GM19455 (cell line): ENCODE data around the gene KRTAP1-3.
"Not testable (repeated sequence)": the region's sequence is repeated elsewhere in the genome, so short reads cannot be mapped to it uniquely, and the experiment has no call there.

Source experiments
- ATAC-seq: cut with Tn5 transposase; IDR thresholded peaks from one replicate; pipeline ENCODE4 v1.9.1; 2021; ENCODE audit not compliant: unreplicated experiment

Gene KRTAP1-3

DNA sequence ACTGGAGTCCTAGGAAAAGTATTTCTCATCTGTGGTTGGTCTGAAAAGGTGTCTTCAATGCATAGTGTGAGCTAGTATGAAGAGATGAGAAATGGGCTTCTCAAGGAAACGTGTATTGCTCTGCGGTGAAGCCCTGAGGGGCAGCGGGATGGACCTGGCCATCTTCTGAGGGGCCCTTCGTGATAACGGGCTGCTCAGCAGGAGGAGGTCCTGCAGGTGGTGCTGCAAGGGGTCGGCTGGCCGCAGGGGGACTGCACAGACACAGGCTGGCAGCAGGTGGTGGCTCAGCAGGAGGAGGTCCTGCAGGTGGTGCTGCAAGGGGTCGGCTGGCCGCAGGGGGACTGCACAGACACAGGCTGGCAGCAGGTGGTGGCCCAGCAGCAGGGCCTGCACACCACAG is 19.9 kb upstream of the KRTAP1-3 start:
- ATAC-seq: not testable (repeated sequence)

DNA sequence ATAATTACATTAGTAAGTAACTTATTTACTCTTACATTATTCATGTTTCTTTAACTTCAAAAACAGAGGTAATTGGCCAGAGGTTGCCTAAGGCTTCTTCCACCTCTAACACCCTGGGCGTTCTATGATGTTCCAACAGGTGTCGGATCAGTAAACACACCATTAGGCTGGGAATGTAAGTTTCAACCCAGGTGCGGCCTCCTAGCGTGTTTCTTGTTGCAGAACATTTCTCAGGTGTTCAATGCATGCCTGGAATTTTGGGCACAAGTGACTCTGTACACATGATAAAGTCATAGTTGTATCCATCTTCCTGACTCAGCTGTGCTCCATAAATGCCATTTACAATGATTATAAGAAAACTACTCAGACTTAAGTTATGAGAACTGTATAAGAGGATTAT is 19.4 kb upstream of the KRTAP1-3 start:
- ATAC-seq: no peak

DNA sequence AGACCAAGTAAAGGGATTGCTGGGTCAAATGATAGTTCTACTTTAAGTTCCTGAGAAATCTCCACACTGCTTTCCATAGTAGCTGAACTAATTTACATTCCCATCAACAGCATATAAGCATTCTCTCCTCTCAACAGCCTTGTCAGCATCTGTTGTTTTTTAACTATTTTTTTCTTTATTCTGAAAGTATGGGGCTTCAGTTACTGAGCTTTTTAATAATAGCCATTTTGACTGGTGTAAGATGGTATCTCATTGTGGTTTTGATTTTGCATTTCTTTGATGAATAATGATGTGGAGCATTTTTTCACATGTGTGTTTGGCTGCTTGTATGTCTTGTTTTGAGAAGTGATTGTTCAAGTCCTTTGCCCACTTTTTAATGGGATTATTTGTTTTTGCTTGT is 17.9 kb upstream of the KRTAP1-3 start:
- no peak for ATAC-seq

DNA sequence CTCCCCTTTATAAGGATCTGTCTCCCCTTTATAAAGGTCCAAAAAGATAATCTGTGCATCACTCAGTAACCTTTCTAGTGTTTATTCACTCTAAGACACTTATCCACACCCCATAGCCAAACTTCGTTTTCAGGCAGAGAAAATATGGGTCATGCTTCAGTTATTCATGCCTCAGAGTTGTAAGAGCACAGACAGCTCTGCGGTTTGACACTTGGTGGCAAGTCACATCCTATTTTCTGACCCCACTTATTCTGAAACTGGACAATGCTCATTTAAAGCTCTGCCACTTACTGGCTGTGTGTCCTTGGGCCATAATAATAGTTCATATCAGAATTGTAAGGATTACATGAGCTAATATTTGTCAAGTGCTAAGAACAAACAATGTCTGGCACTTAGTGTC is 14.4 kb upstream of the KRTAP1-3 start:
- no peak for ATAC-seq

DNA sequence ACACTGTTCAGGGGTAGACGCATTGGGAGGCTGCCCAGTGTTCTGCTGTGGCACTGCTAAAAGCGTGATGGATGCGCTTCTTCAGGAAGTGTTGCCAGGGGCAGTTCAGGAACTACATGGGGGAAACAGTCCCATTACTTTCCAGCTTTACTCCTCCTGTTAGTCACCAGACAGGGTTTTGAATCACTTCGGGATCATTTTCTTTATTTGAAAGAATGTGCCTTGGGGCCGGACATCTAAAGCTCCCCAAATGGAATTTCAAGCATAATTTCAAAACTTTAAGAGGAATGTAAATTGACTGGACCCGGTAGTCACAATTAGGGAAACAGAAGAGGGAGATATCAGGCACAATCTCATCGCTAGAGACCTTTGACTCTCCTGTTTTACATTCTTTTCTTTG is 13.8 kb upstream of the KRTAP1-3 start:
- no peak for ATAC-seq

DNA sequence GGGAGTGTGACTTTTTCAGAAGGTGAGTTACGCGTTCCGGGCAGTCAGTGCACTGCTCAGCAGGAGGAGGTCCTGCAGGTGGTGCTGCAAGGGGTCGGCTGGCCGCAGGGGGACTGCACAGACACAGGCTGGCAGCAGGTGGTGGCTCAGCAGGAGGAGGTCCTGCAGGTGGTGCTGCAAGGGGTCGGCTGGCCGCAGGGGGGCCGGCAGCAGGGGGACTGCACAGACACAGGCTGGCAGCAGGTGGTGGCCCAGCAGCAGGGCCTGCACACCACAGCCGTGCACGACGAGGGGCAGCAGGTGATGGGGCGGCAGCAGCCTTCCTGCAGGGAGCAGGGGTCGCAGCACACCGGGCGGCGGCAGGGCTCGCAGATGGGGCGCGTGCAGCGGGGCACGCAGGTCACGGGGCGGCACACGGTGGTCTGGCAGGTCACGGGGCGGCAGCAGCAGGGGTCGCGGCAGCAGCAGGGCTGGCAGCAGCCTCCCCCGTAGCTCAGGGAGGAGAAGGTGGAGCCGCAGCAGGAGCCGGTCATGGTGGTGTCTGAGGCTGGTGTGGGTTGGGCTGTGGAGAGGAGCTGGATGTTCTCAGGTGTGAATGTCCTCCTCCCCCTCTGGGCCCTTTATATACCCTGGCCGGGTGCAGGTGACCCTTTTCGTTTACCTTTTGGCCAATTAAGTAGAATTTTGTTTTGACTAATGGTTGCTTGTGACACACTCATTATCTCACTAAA is 12.2 kb upstream of the KRTAP1-3 start, which contains the start of gene KRTAP2-1:
Gene KRTAP2-1 (minus strand): TSS at position 582 of the 731 bp plus-strand sequence. CDS start 49 bp downstream, at position 533.
- not testable (repeated sequence) for ATAC-seq

DNA sequence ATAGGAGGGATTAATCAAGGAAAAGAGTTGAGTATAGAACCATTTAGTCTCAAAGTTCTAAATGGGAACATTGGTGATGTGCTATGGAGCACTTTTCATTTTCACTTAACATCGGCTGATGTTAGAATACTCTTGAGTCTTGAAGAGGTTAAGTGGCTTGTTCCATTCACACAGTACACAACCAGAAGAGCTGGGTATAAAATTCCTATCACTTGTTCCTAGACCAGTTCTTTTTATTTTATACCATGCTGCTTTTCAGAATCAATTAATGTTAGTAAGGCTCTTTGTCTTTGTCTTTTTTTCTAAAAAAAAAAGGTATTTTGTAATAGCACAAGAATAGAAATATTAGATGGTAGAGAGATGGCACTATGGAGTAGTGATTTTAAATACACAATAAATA is 8.3 kb upstream of the KRTAP1-3 start:
- ATAC-seq: no peak

DNA sequence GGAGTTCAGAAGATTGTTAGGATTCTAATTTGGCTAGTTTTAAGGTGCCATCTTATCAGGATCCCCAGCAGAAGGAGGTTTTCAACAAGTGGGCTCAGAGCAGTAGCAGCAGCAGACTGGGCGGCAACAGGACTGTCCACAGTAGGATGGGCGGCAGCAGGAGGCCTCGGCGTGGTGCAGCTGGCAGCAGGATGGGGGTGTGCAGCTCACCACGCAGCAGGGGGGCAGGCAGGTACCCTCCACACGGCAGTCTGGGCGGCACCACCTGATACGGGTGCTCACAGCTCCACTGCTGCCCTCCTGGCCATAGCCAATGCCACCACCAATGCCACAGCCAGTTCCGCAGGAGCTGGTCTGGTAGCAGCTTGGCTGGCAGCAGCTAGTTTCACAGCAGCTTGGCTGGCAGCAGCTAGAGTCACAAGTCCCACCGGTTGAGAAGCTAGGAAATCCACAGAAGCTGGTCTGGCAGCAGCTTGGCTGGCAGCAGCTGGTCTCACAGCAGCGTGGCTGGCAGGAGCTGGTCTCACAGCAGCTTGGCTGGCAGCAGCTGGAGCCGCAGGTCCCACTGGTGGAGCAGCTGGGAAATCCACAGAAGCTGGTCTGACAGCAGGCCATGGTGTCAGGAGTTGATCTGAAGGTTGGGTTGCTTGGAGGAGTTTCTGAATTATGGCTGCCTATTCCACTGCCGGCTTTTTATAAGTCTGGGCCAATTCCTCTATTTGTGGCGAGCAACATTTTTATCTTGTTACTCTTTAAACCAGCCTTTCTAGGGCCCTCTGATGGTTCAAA is 6.3 kb upstream of the KRTAP1-3 start, which contains the start of gene KRTAP1-1:
Gene KRTAP1-1 (minus strand): TSS at position 668 of the 789 bp plus-strand sequence. CDS start 53 bp downstream, at position 615.
- not testable (repeated sequence) for ATAC-seq

DNA sequence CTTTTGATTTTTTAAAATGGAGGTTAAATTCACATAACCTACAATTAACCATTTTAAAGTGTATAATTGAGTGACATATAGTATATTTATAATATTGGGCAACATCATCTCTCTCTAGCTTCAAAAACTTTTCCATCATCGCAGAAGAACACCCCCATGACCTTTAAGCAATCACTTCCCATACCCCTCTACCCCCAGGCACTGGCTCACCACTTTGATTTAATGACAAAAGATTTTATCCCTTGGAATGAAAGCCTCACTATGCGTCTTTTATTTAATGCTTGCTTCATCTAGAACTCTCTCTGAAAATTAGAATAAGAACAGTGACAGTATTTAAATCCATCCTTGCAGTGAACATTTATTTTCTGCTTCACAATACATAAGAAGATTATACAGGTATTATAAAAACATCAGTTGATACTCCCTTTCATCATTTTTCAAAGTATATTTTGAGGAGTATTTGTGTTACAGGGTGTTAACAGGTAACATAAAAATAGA is 3.2 kb upstream of the KRTAP1-3 start:
- ATAC-seq: no peak

DNA sequence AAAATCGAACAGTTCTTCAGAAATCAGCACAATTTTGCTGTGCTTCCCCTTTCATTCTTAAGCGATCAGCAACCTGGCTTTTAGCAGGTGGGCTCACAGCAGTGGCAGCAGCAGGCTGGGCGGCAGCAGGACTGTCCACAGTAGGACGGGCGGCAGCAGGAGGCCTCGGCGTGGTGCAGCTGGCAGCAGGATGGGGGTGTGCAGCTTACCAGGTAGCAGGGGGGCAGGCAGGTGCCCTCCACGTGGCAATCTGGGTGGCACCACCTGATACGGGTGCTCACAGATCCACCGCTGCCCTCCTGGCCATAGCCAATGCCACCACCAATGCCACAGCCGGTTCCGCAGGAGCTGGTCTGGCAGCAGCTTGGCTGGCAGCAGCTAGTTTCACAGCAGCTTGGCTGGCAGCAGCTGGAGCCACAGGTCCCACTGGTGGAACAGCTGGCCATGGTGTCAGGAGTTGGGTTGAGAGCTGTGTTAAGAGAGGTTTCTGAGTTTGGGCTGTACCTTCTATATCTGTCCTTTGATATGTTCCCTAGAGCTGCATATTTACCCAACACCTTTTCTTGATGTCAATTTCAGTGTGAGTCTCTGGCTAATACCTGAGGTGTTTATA is 4.9 kb downstream of the KRTAP1-3 start, which contains the start of gene KRTAP1-4:
Gene KRTAP1-4 (minus strand): TSS at position 563 of the 613 bp plus-strand sequence. CDS start 117 bp downstream, at position 446.
- no peak for ATAC-seq

DNA sequence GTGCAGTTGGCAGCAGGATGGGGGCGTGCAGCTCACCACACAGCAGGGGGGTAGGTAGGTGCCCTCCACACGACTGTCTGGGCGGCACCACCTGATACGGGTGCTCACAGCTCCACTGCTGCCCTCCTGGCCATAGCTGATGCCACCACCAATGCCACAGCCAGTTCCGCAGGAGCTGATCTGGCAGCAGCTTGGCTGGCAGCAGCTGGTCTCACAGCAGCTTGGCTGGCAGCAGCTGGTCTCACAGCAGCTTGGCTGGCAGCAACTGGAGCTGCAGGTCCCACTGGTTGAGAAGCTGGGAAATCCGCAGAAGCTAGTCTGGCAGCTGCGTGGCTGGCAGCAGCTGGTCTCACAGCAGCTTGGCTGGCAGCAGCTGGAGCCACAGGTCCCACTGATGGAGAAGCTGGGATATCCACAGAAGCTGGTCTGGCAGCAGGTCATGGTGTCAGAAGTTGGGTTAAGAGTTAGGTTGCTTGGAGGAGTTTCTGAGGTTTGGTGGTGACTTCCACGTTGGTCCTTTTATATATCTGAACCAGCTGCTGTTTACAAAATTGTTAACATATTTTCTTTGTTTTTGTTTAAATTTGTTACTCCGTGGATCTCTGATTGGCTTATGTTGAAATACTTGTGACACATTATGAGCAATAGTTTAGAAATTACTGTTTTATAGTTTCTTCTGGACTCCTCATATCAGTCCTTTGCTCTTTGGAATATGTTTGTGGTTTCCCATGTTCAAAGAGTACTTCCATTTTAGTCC is 7.8 kb downstream of the KRTAP1-3 start, which contains the start of gene KRTAP1-5:
Gene KRTAP1-5 (minus strand): TSS at position 494 of the 757 bp plus-strand sequence. CDS start 53 bp downstream, at position 441.
- ATAC-seq: no peak

DNA sequence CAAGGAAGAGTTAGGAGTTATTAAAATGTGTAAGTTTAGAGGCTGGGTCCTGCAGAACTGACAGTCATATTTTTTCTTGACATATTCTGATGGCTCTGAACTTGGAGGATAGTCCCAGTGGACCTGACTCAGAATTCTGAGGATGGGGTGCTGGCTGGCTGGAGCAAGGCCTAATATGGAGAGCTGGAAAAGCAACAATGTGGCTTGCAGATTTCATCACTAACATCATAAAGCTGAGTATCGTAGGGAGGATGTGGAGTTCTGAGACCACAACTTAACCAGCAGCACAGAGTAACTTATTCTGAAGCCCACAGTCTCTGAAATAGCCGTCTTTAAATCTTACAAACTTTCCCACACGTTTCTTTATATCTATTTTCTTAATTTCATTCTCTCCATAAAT is 10.0 kb downstream of the KRTAP1-3 start:
- no peak for ATAC-seq

DNA sequence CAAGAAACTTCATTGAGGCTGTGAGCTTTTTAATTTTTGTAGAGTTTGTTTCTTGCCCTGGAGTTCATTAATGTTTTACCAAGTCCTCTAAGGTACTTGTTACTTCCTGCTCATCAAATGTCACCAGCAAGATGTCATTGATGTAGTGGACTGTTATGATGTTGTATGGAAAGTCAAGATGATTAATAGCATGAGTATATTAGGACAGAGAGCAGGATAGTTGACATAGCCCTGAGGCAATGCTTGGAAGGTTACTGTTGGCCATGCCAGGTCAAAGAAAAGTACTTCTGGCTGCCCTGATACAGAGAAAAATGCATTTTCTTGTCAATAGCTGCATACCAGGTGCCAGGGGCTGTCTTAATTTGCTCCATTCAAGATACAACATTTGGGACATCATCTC is 14.3 kb downstream of the KRTAP1-3 start:
- ATAC-seq: no peak

DNA sequence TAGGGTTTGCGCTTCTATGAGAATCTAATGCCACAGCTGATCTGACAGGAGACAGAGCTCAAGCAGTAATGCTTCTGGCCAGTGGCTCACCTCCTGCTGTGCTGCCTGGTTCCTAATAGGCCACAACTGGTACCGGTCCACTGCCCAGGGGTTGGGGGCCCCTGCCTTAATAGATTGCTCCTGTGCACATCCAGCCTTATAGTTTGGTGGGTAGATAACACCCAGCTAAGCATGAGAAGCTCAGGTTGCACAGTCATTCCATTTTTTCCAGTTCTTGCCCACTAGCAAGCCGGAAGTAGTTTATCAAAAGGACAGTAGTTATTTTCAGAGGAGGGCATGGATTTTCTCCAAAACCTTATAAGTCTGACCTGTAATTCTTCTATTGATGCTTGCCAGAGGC is 15.3 kb downstream of the KRTAP1-3 start:
- no peak for ATAC-seq

DNA sequence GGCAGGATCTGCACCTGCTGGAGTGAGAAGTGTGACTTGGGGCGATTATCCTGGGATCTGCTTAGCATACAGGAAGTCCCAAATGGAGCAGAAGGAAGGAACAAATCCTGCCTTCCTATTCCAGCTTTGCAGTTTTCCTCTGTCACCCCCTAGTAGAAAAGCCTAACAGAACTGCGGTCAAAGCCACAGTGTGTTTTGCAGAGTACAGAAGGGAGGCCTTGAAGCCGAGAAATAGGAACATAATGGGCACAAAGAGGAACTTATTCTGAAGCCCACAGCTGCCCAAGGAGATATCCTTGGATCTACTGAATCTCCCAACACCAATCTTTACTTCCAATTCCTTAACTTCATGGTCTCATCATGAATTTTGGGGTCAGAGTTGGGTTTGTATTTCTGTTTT is 16.1 kb downstream of the KRTAP1-3 start:
- ATAC-seq: no peak

DNA sequence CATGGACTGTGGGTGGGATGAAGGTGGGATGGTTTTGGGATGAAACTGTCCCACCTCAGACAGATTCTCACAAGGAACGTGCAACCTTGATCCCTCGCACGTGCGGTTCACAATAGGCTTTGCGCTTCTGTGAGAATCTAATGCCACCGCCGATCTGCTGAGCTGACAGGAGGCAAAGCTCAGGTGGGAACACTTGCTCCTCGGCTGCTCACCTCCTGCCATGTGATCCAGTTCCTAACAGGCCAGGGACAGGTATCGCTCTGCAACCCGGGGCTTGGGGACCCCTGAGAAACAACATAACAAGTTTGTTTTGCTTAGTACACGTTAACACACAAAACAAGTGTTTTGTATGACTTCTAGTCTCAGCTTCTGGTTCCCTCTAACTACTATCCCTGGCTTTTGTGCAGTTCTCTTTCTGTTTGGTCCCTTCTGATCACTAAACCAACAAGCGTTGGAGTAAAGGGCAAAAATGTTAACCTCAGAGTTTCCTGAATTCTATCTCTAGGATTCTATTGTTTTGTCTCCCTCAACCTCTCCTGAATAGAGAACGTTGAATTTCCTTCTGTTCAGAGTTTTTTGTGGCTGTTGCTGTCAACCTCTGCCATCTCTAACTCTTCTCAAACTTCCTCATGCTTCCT is 18.0 kb downstream of the KRTAP1-3 start:
- ATAC-seq: no peak

DNA sequence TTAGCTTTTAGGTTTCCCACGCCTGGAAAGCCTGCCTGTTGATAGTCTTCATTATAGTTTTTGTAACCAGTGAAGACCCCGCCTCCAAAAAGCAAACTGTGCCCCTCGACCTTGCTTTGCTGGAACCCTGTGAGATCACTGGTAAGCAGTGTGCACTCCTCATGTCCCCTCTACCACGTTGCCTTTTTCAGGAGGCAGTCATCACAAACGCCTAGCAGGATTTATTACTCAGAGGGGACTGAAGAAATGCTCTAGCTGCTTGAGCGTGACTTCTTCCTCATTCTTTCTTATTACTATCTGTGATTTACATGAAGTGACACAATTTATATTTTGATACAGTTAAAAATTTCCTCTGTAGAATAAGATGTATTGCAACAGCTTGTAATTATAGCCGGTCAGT is 19.2 kb downstream of the KRTAP1-3 start:
- ATAC-seq: no peak

DNA sequence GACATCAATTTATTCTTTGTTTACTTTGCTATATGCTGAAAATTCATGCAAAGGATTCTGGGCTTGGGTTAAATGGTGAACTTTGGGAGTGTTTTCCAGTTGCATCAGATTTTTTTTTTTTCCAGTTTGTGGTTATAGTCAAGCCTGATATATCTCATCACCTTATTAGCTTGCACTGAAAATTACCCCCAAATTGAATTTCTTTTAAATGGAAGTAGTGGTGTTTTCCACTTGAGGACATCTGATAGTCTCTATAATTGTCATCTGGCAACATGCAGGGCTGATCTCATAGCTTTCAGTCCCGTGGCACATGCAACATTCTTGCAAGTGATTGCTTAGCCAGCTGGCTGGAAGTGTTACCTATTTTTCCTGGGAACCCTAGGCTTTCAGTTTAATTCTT is 21.1 kb downstream of the KRTAP1-3 start:
- no peak for ATAC-seq

DNA sequence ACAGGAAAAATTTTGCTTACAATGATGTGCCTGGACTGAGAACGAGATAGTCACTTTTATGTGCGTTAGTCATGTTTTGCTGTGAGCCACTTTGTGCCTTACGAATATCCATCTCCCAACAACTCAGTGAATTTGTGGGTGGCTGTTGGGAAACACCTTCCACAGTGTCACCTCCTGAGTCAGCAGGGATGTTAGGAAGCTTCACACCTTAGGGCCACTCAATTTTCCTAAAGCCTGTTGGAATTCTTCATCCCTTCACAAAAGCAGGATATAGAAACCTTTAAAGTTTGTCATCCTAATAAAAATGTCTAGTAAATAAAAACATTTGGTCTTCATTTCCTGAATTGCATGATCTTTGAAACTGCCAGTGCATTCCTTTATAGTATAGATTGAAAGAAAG is 21.5 kb downstream of the KRTAP1-3 start:
- ATAC-seq: no peak
